ENCODE data around the gene NR2F1. TPM values are rescaled to one million over a fixed set of nuclear protein-coding genes. Genes with fewer than 3 reads are reported as not detected.

The NR2F1 gene
- total RNA-seq, 1 donor from 2014 or later: 28.7 TPM

- Mint-ChIP-seq H3K4me1 (ENCODE audit: low read depth) (peaks cover 42% of the 10 kb centered on the region), H3K27ac (ENCODE audit: unreplicated experiment) (no peak overlapping the region), H3K36me3 (ENCODE audit: low read depth) (peaks cover 2% of the 10 kb centered on the region), H3K4me3 (ENCODE audit: unreplicated experiment) (no peak overlapping the region), H3K9me3 (ENCODE audit: low read depth) (no peaks in the 10 kb centered on the region), H3K27me3 (ENCODE audit: low read depth) (no peaks in the 10 kb centered on the region)
- TF ChIP-seq CTCF (IDR thresholded peaks at IDR 0.05): no peak
- DNase-seq (ENCODE audit: low spot score): peak; percentile 88
These were observed 10.9 kb upstream of the NR2F1 start for GRCh38 chr5:93572101-93572607.

DNA sequence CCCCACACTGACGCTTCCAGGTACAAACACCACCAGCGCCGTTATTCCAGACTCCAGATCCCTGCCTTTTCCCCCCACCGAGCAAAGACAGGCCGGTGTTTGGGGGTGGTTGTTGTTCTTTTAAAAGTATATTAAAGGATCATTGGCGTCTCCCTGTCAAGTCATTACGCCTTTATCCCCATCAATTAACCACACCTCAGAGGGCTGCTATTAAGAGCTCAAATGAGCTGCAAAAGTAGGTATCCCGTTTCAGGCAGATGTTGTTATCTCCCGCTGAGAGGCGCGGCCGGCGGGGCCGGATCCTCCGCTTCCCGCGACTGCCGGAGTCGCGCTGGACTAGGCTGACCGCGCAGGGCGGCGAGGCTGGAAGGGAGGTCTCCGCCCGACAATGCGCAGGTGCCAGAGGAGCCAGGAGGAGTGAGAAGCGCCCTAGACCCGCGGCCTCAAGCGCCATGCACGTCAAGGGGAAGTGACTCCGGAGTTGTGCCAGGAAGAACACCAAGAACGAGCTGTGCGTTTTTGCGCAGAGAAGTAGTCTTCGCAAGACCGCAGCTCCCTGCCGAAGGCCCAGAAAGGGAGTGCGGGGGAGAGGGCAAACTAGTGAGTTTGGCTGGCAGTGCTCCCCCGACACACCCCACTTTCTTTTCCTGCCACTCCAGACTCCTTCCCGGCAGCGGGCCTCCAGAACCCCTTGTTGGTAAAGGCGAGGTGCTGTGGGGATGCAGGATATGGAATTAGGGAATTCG lies 10.2 kb upstream of the NR2F1 start:
- no peaks in the 10 kb centered on the region for H3K27me3 Mint-ChIP-seq (ENCODE audit: low read depth)
- peaks cover 2% of the 10 kb centered on the region for H3K36me3 Mint-ChIP-seq (ENCODE audit: low read depth)
- no peaks in the 10 kb centered on the region for H3K9me3 Mint-ChIP-seq (ENCODE audit: low read depth)
- peaks cover 41% of the 10 kb centered on the region for H3K4me1 Mint-ChIP-seq (ENCODE audit: low read depth)
- H3K27ac Mint-ChIP-seq (ENCODE audit: unreplicated experiment): no peak overlapping the region
- peak overlapping the region; percentile 62 for H3K4me3 Mint-ChIP-seq (ENCODE audit: unreplicated experiment)
- peak; percentile 84 for DNase-seq (ENCODE audit: low spot score)
- no peak for TF ChIP-seq CTCF (IDR thresholded peaks at IDR 0.05)

- Mint-ChIP-seq H3K27ac (ENCODE audit: unreplicated experiment) (no peak overlapping the region), H3K36me3 (ENCODE audit: low read depth) (peaks cover 2% of the 10 kb centered on the region), H3K4me1 (ENCODE audit: low read depth) (peaks cover 50% of the 10 kb centered on the region), H3K4me3 (ENCODE audit: unreplicated experiment) (peak overlapping the region; percentile 62), H3K9me3 (ENCODE audit: low read depth) (no peaks in the 10 kb centered on the region), H3K27me3 (ENCODE audit: low read depth) (no peaks in the 10 kb centered on the region)
- peak; percentile 41 for DNase-seq (ENCODE audit: low spot score)
- no peak for TF ChIP-seq CTCF (IDR thresholded peaks at IDR 0.05)
These were observed 9.4 kb upstream of the NR2F1 start for GRCh38 chr5:93573354-93574351.

- no peaks in the 10 kb centered on the region for H3K9me3 Mint-ChIP-seq (ENCODE audit: low read depth)
- no peak overlapping the region for H3K4me3 Mint-ChIP-seq (ENCODE audit: unreplicated experiment)
- peak overlapping the region; percentile 28 for H3K27ac Mint-ChIP-seq (ENCODE audit: unreplicated experiment)
- peaks cover 54% of the 10 kb centered on the region for H3K4me1 Mint-ChIP-seq (ENCODE audit: low read depth)
- H3K27me3 Mint-ChIP-seq (ENCODE audit: low read depth): no peaks in the 10 kb centered on the region
- peaks cover 2% of the 10 kb centered on the region for H3K36me3 Mint-ChIP-seq (ENCODE audit: low read depth)
- peak; percentile 48 for DNase-seq (ENCODE audit: low spot score)
- no peak for TF ChIP-seq CTCF (IDR thresholded peaks at IDR 0.05)
These were observed 8.3 kb upstream of the NR2F1 start for GRCh38 chr5:93574491-93575305.
